Stimulated activated CD4-positive, alpha-beta T cell treated with anti-CD3 and anti-CD28 coated beads, Interleukin-12 subunit alpha, Interleukin-12 subunit beta, amount 100 ng/mL, for 4 hours (primary cell): ENCODE data around the gene PRR5.
"Not testable (repeated sequence)": the region's sequence is repeated elsewhere in the genome, so short reads cannot be mapped to it uniquely, and the experiment has no call there.

ENCODE experiments used
- DNase-seq: peaks from one replicate; pipeline ENCODE4 v3.0.0-alpha.2; 2020

PRR5 gene

GRCh38 chr22:44701824-44702478 lies at the start of gene PRR5:
PRR5 (plus strand) TSS chr22:44702204; CDS start chr22:44702475, 271 bp downstream.
- DNase-seq = peak; percentile 71

DNA sequence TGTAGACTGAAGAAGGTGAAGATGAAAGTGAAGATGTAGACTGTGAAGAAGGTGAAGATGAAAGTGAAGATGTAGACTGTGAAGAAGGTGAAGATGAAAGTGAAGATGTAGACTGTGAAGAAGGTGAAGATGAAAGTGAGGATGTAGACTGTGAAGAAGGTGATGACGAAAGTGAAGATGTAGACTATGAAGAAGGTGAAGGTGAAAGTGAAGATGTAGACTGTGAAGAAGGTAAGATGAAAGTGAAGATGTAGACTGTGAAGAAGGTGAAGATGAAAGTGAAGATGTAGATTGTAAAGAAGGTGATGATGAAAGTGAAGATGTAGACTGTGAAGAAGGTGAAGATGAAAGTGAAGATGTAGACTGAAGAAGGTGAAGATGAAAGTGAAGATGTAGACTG lies 49.1 kb upstream of the PRR5 start:
- not testable (repeated sequence) for DNase-seq

DNA sequence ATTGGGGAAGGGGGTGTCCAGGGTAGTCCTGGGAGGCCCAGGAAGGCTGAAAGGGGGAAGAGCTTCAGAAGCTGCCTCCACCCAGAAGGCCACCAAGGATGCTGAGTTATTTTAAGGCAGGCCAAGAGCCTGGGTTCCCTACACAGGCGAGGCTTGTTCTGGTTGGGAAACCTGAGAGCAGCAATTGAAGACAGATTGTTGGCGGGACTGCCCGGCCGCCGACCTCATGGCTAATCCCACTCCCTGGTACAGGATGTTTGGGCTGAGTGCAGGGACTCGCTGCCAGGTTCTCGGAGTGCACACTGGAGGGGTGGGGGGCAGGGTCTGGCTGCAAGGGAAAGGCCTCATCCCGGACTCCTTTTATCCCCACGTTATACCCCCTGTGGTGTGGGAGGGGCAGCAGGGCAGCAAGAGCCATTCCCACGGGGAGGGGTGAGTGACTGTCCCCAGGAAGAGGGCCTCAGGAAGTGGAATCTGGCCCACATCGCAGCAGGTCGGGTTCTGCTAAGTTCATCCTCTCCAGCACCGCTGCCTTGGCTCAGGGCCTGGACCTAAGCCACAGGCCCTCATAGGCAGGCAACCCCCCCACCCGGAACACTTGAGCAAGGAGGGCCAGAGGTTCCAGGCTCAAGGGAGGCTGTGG lies 43.6 kb upstream of the PRR5 start:
- DNase-seq = no peak

DNA sequence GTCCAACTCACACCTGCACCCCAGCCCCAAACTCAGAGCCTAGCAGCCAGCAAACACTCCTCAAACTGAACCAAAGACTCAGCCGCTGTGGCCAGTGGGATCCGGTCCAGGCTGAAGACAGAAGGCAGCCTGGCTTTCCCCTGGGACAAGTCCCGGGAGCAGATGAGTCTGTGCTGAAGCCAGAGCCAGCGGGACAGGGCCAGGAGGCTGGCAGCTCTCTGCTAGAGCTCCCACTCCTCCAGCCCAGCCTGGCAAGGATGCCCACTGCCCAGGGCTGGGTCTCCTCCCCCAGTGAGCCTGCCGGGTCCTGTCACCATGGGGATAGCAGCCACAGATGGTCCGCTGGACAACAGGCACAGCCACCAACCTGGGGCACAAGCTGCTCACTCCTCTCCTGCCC lies 42.9 kb upstream of the PRR5 start:
- DNase-seq = no peak

DNA sequence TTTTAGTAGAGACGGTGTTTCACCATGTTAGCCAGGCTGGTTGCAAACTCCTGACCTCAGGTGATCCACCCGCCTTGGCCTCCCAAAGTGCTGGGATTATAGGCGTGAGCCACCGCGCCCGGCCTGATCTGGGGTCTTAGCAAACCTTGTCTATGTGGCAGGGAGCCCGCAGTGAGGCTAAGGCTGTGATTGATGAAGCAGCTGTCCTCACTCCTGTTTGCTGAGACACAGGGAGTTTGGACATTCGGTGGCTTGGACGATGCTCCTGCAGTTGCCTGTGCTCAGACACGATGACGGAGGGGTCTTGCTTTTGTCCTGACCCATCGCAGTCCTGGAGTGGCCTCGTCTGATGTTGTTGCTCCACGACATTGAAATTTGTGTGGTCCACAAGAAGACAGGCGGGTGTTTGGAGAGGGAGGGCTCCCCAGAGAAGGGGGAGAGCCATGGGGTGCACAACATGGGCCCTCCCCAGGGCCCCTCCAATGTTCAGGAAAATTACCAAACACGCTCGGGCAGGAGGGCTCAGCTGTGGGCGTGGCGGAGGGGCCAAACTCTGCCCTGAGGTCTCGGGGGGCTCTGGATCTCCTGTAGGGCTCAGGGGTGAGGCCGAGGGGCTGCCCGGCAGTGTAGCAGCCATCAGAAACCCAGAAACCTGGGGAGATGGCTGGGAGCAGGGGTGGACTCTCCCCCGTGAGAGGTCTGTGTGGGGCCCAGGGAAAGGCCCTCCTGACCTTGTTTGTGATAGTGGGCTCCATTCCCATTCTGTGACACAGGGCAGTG lies 41.8 kb upstream of the PRR5 start:
- no peak for DNase-seq

GRCh38 chr22:44661070-44661469 lies 40.9 kb upstream of the PRR5 start:
- DNase-seq = no peak

DNA sequence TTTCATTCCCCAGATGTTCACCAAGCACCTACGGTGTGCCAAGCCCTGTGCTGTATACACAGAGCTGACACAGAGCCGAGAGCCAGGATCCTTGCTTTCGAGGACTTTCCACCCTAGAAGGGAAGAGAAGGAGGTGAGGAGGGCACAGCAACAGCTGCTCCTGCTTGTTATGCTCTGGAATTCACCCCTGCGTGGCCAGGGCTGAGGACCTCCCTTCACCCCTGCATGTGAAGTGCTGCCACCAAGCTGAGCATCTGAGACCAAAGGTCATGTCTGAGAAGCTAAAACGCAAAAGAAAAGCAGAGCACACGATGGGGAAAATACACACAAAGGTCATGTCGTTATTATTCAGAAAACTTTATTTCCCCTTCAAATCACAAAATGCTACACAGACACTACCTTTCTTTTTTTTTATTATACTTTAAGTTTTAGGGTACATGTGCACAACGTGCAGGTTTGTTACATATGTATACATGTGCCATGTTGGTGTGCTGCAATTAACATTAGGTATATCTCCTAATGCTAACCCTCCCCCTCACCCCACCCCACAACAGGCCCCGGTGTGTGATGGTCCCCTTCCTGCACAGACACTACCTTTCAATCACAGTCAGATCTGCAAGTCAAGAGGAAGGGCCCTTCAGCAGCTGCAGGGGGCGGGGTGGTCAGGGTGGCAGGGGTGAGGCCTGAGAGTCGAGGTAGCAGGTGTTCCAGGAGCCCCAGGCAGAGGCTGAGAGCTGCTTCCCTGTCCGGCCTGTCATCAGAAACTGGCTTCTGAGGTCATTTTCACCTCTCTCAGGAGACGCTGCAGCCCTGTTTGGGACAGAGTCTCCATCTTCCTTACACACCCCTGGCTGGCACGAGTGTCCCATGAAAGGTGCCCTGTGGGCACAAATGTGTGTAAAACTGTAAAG lies 40.1 kb upstream of the PRR5 start:
- no peak for DNase-seq

DNA sequence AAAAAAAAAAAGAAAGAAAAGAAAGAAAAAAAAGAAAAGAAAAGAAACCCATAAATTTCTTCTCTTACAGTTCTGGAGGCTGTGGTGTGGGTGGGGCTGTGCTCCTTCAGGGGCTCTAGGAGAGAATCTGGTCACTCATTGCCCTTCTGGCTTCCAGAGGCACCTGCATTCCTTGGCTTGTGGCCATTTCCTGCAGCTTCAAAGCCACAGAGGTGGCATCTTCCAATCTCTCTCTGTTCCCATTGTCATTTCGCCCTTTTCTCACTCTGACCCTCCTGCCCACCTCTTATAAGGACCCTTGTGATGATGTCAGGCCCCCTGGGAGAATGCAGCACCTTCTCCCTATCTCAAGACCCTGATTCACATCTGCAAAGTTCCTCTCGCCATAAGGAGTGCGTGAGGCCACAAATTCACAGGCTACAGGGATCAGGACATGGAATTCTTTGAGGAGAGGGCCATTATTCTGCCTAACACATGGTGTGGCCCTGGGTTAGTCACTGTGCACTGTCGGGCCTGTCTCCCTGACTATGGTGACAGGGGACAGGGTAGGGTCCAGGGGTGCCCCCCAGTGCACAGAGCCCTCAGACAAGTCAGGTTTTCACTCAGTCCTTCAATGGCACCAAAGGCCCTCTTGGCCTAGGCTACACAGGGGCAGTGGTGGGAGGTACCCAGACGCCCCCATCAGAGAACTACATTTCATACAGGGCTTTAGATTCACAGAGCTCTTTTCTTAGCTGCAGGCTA lies 38.6 kb upstream of the PRR5 start:
- no peak for DNase-seq

DNA sequence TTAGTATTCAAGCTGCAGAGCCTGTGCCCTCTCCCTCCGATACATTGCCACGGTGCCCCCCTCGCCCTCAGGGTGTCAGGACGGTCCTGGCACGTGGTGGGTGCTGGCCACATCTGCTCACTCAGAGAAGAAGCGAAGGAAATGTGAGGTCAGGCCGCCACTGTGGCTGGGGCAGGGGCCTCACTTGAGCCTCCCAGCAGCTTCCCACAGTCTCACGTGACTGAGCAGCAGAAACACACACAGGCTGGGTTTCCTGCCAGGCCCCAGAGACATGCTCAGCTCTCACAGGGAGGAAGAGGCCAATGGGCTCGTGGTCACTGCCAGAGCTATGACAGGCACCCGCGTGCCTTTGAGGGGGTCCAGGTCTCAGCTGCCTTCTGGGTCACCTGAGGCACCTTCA lies 37.9 kb upstream of the PRR5 start:
- DNase-seq = peak; percentile 15

DNA sequence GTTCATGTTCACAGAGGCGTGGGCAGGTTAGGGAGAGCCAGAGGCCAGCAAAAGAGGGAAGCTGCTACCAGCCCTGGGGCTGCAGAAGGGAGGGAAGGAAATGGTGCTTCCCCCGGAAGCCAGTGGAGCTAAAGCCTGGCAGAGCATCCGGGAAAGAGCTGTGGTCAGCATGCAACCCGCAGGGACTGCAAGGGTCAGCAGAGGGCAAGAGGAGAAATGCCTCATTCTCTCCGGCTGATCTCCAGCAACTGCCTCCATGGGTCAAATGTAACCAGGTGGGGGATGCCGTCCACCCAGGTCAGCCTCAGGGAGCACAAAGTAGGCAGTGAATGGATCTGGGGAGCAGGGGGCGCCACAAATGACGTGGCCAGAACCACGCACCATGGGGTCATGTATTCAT lies 36.9 kb upstream of the PRR5 start:
- no peak for DNase-seq

- no peak for DNase-seq
These were observed 35.8 kb upstream of the PRR5 start for GRCh38 chr22:44666207-44666585.

GRCh38 chr22:44667276-44667675 lies 34.7 kb upstream of the PRR5 start:
- no peak for DNase-seq

DNA sequence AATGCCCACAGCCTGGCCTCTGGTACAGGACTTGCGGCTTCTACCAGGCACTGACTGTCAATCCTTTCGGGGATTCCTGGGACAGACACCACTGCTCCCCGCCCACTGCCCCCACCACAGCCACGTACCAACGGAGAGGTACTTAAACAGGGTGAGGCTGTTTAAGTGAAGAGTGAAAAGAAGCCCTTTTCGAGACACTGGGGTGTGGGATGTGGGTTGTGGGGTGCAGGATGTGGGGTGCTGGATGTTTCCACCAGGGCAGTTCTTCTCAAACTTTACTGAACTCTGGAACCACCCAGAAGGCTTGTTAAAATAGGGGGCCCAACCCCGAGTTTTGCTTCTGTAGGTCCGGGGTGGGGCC lies 34.2 kb upstream of the PRR5 start:
- DNase-seq = peak; percentile 24

DNA sequence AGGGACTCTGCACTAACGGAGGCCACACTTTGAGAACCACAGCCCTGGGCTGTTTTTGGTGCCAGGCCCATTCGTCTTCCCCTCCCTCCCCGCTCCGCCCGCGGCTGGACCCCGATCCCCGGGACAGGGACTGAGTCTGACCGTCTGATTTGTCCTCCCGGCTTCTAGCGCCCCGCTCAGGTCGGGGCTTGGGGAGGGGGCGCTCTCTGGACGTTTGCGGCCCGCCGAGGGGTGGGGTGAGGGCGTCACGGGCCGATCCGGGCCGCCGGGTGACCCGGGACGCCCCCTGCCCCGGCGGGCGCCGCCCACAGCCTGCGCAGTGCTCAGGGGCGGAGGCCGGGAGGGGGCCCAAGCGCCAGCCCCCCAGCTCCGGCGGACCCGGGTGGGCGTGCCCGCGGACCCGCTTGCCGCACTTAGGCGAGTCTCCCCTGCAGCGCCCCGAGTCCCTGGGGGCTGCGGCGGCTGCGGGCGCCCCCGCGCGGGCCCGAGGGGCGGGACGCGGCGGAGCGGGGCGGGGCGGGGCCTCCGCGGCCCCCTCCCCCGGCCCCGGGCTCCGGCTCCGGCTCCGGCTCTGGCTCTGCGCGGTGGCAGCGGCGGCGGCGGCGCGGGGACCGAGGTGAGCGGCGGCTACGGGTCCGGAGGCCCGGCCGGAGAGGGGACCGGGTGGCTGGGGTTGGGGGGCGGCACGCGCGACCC lies 33.7 kb upstream of the PRR5 start:
- DNase-seq = peak; percentile 28

- DNase-seq = no peak
These were observed 33.0 kb upstream of the PRR5 start for GRCh38 chr22:44668886-44669521.

GRCh38 chr22:44669561-44669976 lies 32.4 kb upstream of the PRR5 start:
- DNase-seq = no peak

DNA sequence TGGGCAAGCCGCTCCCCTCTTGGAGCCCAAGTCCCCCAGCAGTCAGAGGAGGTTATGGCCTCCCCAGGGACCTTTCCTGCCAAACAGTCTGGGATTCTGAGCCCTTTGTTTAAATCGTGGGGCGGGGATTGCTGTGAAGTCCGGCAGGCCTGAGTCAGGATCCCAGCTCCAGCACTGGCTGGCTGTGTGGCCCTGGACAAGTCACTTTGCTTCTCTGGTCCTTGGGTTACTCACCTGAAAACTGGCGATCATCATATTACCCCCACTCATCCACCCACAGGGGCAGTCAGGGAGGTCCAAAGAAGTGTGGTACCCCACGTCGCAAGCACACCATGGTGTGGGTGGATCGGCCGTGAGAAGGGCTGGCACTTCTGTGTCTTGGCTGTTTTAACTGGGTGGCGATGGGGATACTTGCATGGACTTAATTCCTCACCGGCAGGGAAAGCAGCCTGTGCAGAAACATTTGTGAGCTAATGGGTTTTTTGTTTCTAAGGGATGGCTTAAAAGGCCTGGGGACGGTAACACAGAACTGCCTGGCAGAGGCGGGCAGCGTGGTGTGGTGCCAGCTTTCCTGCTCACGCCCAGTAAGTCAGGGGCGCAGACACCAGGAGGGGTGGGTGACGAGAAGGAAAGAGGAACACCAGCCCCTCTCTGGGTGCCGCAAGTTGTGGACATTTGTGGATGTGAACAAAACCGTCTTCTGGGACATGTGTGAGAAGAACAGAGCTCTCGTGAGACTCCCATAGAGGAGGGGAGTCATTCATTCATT lies 31.6 kb upstream of the PRR5 start:
- DNase-seq = no peak

- DNase-seq = no peak
These were observed 30.3 kb upstream of the PRR5 start for GRCh38 chr22:44671742-44672141.

DNA sequence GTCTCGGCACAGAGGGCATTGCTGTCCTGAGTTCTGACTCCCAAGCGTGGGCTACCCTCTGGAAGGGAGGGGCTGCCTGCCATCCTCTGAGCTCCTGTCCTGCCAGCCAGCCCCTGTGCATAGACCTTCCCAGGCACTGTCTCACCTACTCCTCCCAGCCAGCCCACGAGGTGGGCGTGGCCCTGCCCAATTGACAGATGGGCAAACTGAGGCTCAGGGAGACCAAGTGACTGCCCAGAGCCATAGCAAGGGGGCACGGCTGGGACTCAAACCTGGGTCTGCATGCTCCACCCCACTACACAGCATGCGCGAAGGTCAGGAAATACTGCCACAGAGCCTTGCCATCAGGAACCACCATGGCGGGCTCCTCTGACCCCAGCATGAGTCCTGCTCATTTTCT lies 29.4 kb upstream of the PRR5 start:
- no peak for DNase-seq

GRCh38 chr22:44673406-44673805 lies 28.6 kb upstream of the PRR5 start:
- DNase-seq = no peak
